ENCODE data around the gene PCSK4.
A peak's percentile ranks its signal among the peaks of the same experiment; 100 is the strongest.
"Not testable (repeated sequence)": the region's sequence is repeated elsewhere in the genome, so short reads cannot be mapped to it uniquely, and the experiment has no call there.

Gene PCSK4

DNA sequence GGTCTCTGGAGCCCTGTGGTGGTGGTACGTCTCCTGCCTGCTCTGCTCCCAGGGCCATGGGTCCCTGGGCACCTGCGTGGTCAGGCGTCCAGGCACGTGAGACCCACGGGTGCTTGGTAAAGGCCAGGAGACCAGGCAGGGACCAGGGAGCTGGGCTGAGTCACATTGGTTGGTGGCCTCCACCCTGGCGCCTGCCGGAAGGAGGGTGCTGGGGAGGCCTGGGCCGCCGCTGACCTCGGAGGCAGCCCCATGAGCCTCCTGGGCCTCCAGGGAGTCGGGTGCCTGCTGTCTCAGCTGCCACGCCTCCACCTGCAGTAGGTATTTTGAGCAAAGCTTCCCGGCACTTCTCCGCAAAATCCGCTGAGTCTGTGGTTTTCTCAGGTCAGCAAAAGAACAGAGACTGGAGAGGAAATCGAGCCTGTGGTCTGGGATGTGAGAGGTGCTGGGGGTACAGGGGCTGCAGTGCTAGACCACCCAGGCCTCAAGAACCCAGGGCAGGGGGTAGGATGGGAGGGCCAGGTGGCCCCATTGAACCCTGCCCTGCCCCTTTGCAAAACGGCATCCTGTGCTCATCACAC is 30.1 kb upstream of the PCSK4 start (continued):
- no peak for TF ChIP-seq PBX3 (CRISPR knock-in tag; IDR thresholded peaks at IDR 0.05)
- no peak for TF ChIP-seq PRDM4 (tag by site-specific recombination; IDR thresholded peaks at IDR 0.05)
- TF ChIP-seq, protein P1, sequence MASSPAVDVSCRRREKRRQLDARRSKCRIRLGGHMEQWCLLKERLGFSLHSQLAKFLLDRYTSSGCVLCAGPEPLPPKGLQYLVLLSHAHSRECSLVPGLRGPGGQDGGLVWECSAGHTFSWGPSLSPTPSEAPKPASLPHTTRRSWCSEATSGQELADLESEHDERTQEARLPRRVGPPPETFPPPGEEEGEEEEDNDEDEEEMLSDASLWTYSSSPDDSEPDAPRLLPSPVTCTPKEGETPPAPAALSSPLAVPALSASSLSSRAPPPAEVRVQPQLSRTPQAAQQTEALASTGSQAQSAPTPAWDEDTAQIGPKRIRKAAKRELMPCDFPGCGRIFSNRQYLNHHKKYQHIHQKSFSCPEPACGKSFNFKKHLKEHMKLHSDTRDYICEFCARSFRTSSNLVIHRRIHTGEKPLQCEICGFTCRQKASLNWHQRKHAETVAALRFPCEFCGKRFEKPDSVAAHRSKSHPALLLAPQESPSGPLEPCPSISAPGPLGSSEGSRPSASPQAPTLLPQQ (tag by site-specific recombination; IDR thresholded peaks at IDR 0.05) = no peak
- TF ChIP-seq SP7 (tag by site-specific recombination; IDR thresholded peaks at IDR 0.05) = no peak
- TF ChIP-seq ZBTB7A (tag by site-specific recombination; IDR thresholded peaks at IDR 0.05; ENCODE audit: low read depth) = no peak
- no peak for TF ChIP-seq ZNF292 (tag by site-specific recombination; IDR thresholded peaks at IDR 0.05; ENCODE audit: borderline replicate concordance, low read depth)
- TF ChIP-seq ZNF37A (tag by site-specific recombination; IDR thresholded peaks at IDR 0.05) = no peak

GRCh38 chr19:1519802-1520201 is 29.7 kb upstream of the PCSK4 start:
- H3K4me3 ChIP-seq (ENCODE audit: low read depth, low read length); H3K4me1 ChIP-seq (ENCODE audit: control insufficient read depth, insufficient read depth, low read length); POLR2A ChIA-PET; H3K9me3 ChIP-seq (ENCODE audit: control insufficient read depth, insufficient read depth, low read depth, low read length); H3K27ac ChIP-seq (ENCODE audit: extremely low read depth, low read depth, low read length); H3K36me3 ChIP-seq (ENCODE audit: control insufficient read depth in 2 of 2, insufficient read depth in 1 of 2, low read length in 2 of 2): not testable (repeated sequence)
- CTCF ChIA-PET = interaction anchor here (1.1 kb wide), 1 partner anchor 16 kb away, joined by 3 read pairs; no protein-coding TSS in a partner anchor

DNA sequence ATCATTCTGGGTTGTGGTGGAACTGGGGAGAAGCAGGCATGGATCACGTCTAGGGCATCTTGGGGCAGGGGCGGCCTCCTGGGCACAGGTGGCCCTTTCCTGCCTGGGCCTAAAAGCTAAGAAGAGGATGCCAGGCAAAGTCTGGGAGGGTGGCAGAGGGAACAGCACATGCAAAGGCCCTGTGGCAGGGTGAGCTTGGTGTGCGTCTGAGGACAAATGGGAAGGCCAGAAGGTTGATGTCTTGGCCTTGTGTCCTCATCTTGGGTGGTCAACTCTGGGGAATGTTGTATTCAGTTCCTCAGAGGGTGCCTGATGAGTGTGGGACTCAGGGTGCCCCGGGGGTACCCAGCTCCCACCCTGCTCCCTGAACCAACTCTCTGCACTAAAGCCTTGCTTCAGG is 28.3 kb upstream of the PCSK4 start:
- Histone ChIP-seq H3K4me1 (ENCODE audit: control insufficient read depth, insufficient read depth, low read length) (no peaks in the 10 kb centered on the region), H3K27ac (ENCODE audit: extremely low read depth, low read depth, low read length) (no peak overlapping the region), H3K9me3 (ENCODE audit: control insufficient read depth, insufficient read depth, low read depth, low read length) (no peaks in the 10 kb centered on the region), H3K4me3 (ENCODE audit: low read depth, low read length) (no peak overlapping the region), H3K36me3 (ENCODE audit: control insufficient read depth in 2 of 2, insufficient read depth in 1 of 2, low read length in 2 of 2) (no peaks in the 10 kb centered on the region)
- POLR2A ChIA-PET = no interaction called here
- TF ChIP-seq ZNF354C (tag by site-specific recombination; IDR thresholded peaks at IDR 0.05; ENCODE audit: borderline replicate concordance, low read depth) (no peak), ZNF623 (tag by site-specific recombination; IDR thresholded peaks at IDR 0.05) (peak; percentile 97)
- CTCF ChIA-PET = interaction anchor here (0.6 to 0.9 kb wide), 2 partner anchors 51 to 73 kb away, joined by 3 read pairs; no protein-coding TSS in a partner anchor

GRCh38 chr19:1516395-1516753 is 26.2 kb upstream of the PCSK4 start:
- TF ChIP-seq SCRT2 (tag by site-specific recombination; IDR thresholded peaks at IDR 0.05) (0 out of 2 replicates have a peak, but pooled peaks have one; percentile 18), ZNF10 (tag by site-specific recombination; IDR thresholded peaks at IDR 0.05) (peak; percentile 51; the same call in 1 of the 2 replicates), ZNF585B (tag by site-specific recombination; IDR thresholded peaks at IDR 0.05) (no peak), SP2 (tag by site-specific recombination; IDR thresholded peaks at IDR 0.05) (peak; percentile 28; the same call in 1 of the 2 replicates)
- POLR2A ChIA-PET = no interaction called here
- Histone ChIP-seq H3K4me1 (ENCODE audit: control insufficient read depth, insufficient read depth, low read length) (no peaks in the 10 kb centered on the region), H3K27ac (ENCODE audit: extremely low read depth, low read depth, low read length) (no peak overlapping the region), H3K9me3 (ENCODE audit: control insufficient read depth, insufficient read depth, low read depth, low read length) (no peaks in the 10 kb centered on the region), H3K4me3 (ENCODE audit: low read depth, low read length) (no peak overlapping the region), H3K36me3 (ENCODE audit: control insufficient read depth in 2 of 2, insufficient read depth in 1 of 2, low read length in 2 of 2) (no peaks in the 10 kb centered on the region)
- CTCF ChIA-PET = interaction anchor here (0.7 kb wide), 1 partner anchor 117 kb away, joined by 3 read pairs; no protein-coding TSS in a partner anchor

All from HEK293 (cell line).